ENCODE results near the gene ETV1.

DNA sequence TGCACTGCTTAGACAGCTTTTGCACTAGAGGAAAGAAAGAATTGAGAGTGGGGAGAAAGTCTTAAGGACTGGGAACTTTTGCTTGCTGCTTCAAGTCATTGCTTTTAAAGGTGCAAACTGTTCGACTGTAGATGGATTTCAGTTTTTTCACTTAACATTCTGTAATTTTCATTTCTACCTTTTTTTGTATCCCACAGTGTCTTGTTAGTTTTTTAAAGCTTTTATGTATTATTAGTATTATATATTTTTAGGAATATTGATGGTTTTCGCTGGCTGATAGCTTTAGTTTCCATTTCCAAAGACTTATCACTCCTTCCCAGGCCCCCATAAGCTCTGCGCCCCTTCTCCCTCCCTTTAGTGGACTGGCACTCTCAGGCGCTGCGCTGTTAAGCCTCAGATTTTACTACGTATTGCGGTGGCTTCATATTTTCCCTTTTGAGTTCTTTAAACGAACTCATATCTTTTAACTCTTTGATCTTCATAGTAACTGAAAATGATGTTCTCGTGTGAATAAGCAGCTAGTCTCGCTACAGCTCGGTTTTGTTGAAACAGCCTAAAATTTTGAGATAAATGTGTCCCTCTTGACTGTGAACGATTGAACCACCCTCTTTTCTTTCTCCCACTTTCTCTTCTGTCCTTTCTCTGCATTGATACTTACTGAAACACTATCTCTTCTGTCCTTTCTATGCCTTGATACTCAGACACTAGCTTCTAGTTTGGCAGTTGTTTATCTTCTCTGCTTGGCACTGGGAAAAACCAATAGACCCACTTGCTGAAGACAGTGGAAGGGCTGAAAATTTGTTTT lies 2.5 kb upstream of the ETV1 start:
- TF ChIP-seq EZH2 (IDR thresholded peaks at IDR 0.05; ENCODE audit: borderline replicate concordance) = no peak
- no peak for TF ChIP-seq EZH2phosphoT487 (IDR thresholded peaks at IDR 0.05; ENCODE audit: low read depth, severe bottlenecking, unreplicated experiment)

Data from hepatocyte (in vitro differentiated cells).